Measurements from ENCODE around the gene NENF. TPM values are rescaled to one million over a fixed set of nuclear protein-coding genes. Genes with fewer than 3 reads are reported as not detected.
"Not testable (repeated sequence)": the region's sequence is repeated elsewhere in the genome, so short reads cannot be mapped to it uniquely, and the experiment has no call there.

Gene NENF
- total RNA-seq, 1 donor from 2014 or later = 55.7 TPM

GRCh38 chr1:212480711-212481437 is 48.2 kb downstream of the NENF start:
- not testable (repeated sequence) for DNase-seq (ENCODE audit: low spot score)

DNA sequence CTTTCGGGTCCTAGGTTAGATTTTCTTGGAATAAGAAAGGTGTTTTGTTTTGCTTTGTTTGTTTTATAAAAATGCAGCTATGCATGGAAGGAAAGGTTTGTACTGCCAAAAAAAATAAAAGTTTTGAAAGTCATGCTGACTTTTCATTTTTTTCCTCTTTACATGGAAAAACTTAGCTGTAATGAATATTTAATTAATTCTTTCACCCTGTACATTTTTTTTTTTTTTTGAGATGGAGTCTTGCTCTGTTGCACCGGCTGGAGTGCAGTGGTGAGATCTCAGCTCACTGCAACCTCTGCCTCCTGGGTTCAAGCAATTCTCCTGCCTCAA is 48.7 kb downstream of the NENF start:
- DNase-seq (ENCODE audit: low spot score) = no peak

- DNase-seq (ENCODE audit: low spot score) = no peak
Observed at GRCh38 chr1:212482006-212482636, 49.4 kb downstream of the NENF start.

DNA sequence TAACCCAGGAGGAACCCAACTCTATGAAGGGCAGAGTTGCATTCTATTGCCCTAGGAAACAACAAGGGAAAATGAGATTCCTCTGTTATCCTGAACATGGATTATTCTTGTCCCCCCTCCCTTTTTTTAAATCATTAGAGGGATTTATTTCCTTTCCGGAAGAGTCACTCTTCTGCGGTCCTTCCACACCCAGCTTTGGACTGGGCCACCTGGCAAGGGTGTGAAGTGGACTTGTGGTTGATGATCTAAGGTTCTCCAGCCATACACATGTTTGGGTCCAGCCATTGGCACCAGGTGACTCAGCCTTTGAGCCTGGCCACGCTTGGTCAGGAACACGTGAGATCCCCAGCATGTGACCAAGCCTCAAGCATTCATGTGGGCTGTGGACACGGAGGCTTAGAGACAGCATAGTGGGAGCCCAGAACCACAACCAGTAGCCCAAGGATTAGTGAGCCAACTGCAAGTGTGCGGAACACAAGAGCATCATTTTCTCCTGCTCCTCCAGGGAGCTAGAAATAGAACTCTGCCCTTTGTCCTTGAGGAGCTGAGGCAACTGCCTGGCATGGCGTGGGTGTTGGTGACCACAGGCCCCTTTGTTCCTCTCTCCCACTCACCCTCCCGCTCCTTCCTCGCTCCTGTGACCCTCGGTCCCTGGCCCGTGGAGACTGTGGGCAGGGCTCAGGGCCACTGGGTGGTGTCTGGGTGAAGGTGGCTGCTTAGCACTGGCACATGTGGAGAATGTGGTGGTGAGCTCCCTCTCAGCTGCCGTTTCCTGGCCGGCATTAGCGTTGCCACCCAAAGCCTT is 50.1 kb downstream of the NENF start:
- DNase-seq (ENCODE audit: low spot score) = no peak

GRCh38 chr1:212484701-212485570 is 52.2 kb downstream of the NENF start:
- DNase-seq (ENCODE audit: low spot score) = no peak

DNA sequence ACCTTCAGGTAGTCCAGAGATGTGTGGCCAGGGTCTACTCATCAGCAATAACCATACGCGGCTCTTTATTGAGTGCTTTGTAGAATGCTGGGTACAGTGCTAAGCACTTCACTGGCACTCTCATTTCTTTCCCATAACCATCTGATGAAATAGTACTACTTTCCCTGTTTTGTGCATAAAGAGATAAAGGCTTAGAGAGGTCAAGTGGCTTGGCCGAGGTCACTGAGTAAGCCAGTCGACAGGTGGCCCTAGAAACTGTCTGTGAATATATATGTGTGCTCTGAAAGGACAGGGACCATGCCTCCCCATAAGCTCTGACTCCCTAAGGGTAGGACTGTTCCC is 52.8 kb downstream of the NENF start:
- DNase-seq (ENCODE audit: low spot score) = no peak

- no peak for DNase-seq (ENCODE audit: low spot score)
Observed at GRCh38 chr1:212485913-212486618, 53.3 kb downstream of the NENF start.

DNA sequence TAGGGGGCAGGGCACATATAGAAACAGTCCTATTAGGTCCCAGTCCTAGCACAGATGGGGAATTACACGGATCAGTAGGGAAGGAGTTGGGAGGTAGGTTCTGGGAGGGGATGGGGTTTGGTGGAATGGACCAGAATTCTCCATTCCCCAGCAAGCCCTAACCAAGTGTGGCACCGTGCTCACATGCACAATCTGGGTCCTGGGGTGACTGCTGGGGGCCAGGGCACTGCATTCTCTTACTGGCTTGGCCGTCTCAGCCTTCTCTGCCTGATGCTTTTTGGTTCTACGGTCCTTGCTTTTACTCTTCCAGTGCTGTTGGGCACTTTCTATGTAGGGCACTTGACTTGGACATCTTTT is 53.9 kb downstream of the NENF start:
- no peak for DNase-seq (ENCODE audit: low spot score)

DNA sequence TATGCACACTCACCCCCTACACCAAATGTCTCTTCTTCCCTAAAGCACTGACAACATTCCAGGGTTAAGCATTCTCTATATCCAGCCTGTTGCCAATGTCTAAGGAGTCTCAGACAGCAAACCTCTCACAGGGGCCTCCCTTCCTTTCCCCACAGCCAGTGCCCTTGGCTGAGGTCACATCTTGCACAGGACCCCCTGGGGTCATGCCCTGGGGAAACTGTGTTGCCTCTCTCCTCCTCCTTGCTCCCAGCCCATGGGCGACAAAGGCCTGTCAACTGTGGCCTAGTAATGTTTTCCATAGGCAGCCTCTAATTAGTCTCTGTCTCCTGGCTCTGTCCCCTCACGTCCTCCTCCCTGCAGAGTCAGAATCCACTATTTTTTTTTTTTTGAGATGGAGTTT is 54.6 kb downstream of the NENF start:
- DNase-seq (ENCODE audit: low spot score) = no peak

- no peak for DNase-seq (ENCODE audit: low spot score)
Observed at GRCh38 chr1:212487774-212488435, 55.2 kb downstream of the NENF start.

- DNase-seq (ENCODE audit: low spot score) = no peak
Observed at GRCh38 chr1:212488436-212489283, 55.9 kb downstream of the NENF start.

DNA sequence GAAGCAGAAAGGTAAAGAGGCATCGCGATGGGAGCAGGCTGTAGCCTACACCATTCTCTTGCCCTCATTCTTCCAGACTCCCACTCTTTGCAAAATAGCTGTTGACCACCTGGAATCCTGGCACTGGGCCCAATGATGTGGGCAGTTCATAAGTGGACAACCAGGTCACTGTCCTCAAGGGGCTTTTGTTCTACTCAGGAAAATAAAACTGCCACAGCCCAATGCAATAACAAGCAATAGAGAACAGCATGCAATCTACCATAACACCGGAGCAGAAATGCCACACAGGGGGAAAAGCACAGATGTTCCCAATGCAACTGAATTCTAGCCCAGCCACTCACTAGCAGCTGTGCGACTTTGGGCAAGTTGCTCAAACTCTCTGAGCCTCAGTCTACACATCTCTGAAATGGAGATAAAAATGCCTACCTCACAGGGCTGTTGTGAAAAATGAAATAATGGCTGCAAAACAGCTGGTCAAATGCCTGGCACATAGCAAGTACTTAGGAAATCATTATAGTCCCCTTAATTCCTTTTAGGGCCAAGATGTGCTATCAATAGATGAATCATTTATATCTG is 56.7 kb downstream of the NENF start:
- DNase-seq (ENCODE audit: low spot score) = no peak

- no peak for DNase-seq (ENCODE audit: low spot score)
Observed at GRCh38 chr1:212490276-212490675, 57.6 kb downstream of the NENF start.

DNA sequence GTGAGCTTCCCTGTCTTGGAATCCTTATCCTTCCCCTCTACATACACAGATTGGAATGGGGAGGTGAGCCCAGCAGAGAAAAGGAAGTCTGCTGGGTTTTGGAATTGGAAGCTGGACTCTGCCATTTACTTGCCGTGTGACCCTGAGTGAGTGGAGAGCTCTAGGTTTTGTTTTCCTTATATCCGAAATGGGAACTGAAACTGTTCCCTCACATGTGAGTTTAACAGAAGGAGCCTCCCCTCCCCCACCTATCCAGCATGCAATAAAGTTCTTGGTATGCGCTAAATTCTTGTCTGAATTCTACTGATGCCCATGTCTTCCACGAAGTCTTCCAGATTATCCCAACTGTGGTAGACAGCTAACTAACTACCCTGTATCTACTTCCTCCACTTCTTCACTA is 58.7 kb downstream of the NENF start:
- DNase-seq (ENCODE audit: low spot score) = no peak

Other genes starting within 250 kb of the NENF start
- gene PPP2R5A, start 147.5 kb upstream of the NENF start, total RNA-seq = 59.7 TPM
- 7.4 TPM for gene PACC1, start 18.0 kb upstream of the NENF start, total RNA-seq
- gene ATF3, start 175.8 kb downstream of the NENF start, total RNA-seq = 113 TPM